ENCODE results near the gene OPCML. TPM values are rescaled to one million over a fixed set of nuclear protein-coding genes. Genes with fewer than 3 reads are reported as not detected.

The OPCML gene
- total RNA-seq, 1 experiment from 2014 or later = not detected

DNA sequence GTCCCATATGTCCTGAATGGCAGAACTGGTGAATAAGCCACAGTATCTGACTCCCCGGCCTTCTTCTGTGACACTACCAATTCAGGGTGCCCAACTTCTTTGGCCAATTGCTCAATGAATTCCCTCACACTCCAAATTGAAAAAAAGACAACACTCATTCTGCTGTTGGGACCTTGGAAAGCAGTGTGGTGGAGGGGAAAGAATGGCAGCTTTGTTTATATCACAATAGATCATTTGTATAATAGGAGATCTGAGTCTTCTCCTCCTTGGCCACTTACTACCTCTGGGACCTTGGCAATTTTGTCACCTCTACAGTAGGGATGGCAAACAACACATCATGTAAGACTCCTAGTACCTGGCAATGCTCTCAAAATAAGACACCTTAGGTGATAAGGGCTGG lies 64.6 kb downstream of the OPCML start:
- no peak for ATAC-seq
- Histone ChIP-seq H3K79me2 (ENCODE audit: low read length) (no peaks in the 10 kb centered on the region), H2AFZ (ENCODE audit: low read length) (no peak overlapping the region), H3K27me3 (ENCODE audit: low read length) (no peaks in the 10 kb centered on the region), H3K9me2 (replicated peaks; ENCODE audit: low read length) (no peaks in the 10 kb centered on the region), H3K36me3 (ENCODE audit: low read depth, low read length) (no peaks in the 10 kb centered on the region), H3F3A (ENCODE audit: low read length, unreplicated experiment) (no peaks in the 10 kb centered on the region), H4K20me1 (ENCODE audit: low read length) (no peaks in the 10 kb centered on the region), H3K4me1 (ENCODE audit: insufficient read depth, low read length) (no peaks in the 10 kb centered on the region), H3K27ac (ENCODE audit: low read length) (no peak overlapping the region), H3K4me3 (ENCODE audit: low read length) (no peak overlapping the region), H3K4me2 (ENCODE audit: low read length) (no peak overlapping the region), H3K9ac (ENCODE audit: low read length) (no peak overlapping the region), H3K9me3 (ENCODE audit: low read length) (peaks cover 51% of the 10 kb centered on the region)
- TF ChIP-seq EZH2 (IDR thresholded peaks at IDR 0.05; ENCODE audit: low read length, unreplicated experiment) (no peak), EZH2phosphoT487 (IDR thresholded peaks at IDR 0.05; ENCODE audit: borderline replicate concordance, low read length) (no peak)
- TF ChIP-seq, protein P1, sequence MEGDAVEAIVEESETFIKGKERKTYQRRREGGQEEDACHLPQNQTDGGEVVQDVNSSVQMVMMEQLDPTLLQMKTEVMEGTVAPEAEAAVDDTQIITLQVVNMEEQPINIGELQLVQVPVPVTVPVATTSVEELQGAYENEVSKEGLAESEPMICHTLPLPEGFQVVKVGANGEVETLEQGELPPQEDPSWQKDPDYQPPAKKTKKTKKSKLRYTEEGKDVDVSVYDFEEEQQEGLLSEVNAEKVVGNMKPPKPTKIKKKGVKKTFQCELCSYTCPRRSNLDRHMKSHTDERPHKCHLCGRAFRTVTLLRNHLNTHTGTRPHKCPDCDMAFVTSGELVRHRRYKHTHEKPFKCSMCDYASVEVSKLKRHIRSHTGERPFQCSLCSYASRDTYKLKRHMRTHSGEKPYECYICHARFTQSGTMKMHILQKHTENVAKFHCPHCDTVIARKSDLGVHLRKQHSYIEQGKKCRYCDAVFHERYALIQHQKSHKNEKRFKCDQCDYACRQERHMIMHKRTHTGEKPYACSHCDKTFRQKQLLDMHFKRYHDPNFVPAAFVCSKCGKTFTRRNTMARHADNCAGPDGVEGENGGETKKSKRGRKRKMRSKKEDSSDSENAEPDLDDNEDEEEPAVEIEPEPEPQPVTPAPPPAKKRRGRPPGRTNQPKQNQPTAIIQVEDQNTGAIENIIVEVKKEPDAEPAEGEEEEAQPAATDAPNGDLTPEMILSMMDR (conservative IDR thresholded peaks at IDR 0.05; ENCODE audit: low read depth, low read length) = no peak
- intact Hi-C loops (cut with micrococcal nuclease) = no loop called here
- no peak for DNase-seq
- BruUV-seq (replicated peaks) = no TSS peak
- ChIA-PET CTCF (no interaction called here), POLR2A (ENCODE audit: unreplicated experiment) (no interaction called here)

DNA sequence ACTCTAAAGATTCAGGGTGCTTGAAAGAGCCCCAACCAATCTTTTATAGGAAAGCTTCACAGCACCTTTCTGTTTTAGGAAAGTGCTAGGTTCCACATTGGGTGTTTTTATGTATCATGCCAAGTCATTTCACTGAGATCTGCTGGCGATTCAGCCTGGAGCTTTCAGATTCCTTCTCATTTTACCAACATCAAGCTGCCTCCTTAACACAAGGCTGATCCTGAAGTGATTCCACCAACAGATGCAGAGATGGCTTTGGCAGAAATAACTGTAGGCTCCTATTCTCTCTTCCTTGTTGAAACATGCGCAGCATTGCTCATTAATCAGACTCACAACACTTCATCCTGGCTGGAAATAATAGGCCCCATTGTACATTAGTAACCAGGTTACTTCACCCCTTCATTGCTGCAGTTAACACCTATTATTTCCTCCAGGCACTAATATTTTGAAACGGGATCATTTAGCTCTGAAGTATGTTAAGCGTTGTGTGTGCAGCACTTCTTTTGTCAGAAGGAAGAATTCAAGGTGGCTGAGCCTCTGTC lies 89.0 kb downstream of the OPCML start:
- Histone ChIP-seq H3K4me1 (ENCODE audit: insufficient read depth, low read length) (no peaks in the 10 kb centered on the region), H3K4me2 (ENCODE audit: low read length) (no peak overlapping the region), H3K36me3 (ENCODE audit: low read depth, low read length) (no peaks in the 10 kb centered on the region), H3F3A (ENCODE audit: low read length, unreplicated experiment) (no peaks in the 10 kb centered on the region), H4K20me1 (ENCODE audit: low read length) (no peaks in the 10 kb centered on the region), H3K79me2 (ENCODE audit: low read length) (no peaks in the 10 kb centered on the region), H2AFZ (ENCODE audit: low read length) (no peak overlapping the region), H3K27ac (ENCODE audit: low read length) (no peak overlapping the region), H3K4me3 (ENCODE audit: low read length) (no peak overlapping the region), H3K9me3 (ENCODE audit: low read length) (peaks cover 31% of the 10 kb centered on the region), H3K27me3 (ENCODE audit: low read length) (no peaks in the 10 kb centered on the region), H3K9me2 (replicated peaks; ENCODE audit: low read length) (no peaks in the 10 kb centered on the region), H3K9ac (ENCODE audit: low read length) (no peak overlapping the region)
- TF ChIP-seq, protein P1 (conservative IDR thresholded peaks at IDR 0.05; ENCODE audit: low read depth, low read length) = no peak
- no peak for TF ChIP-seq EZH2 (IDR thresholded peaks at IDR 0.05; ENCODE audit: low read length, unreplicated experiment)
- intact Hi-C loops (cut with micrococcal nuclease) = no loop called here
- no peak for ATAC-seq
- BruUV-seq (replicated peaks) = no TSS peak
- ChIA-PET POLR2A (ENCODE audit: unreplicated experiment) (no interaction called here), CTCF (no interaction called here)
- no peak for DNase-seq

DNA sequence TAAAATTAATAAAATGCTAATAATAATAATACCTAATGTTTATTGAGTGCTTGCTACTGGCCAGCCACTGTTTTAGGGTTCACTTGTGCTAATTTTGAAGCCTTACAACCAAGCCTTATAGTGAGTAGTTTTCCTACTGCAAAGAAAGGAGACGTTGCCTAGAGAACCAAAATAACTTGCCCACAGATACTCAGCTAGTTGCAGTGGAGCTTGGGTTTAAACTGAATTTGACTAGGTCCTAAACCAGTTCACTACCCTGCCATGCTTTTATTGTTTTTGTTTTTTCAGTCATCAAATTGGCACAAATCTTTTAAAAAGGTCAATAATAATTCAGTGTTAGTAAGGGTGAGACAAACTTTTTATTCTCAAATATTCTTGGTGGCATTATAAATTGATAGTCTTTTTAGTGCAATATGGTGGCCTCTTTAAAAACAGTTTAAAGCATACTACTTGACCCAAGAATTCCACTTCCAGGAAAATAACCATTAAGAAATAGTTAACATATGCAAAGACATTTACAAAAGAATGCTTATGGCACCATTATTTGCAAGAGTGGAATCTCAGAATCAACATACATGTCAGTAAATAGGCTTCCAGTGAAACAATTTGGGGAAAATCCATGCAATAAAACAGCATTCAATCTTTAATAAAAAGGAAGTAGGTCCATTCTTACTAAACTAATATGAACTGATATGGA lies 90.2 kb downstream of the OPCML start:
- ChIA-PET POLR2A (ENCODE audit: unreplicated experiment) (no interaction called here), CTCF (no interaction called here)
- H3K27me3 ChIP-seq (ENCODE audit: low read length) = peaks cover 2% of the 10 kb centered on the region; the same call in 1 of the 2 replicates
- DNase-seq (no peak), ATAC-seq (no peak)
- H3K4me3 ChIP-seq (ENCODE audit: low read length) = no peak overlapping the region
- no peak overlapping the region for H3K27ac ChIP-seq (ENCODE audit: low read length)
- no peak overlapping the region for H3K9ac ChIP-seq (ENCODE audit: low read length)
- H2AFZ ChIP-seq (ENCODE audit: low read length) = no peak overlapping the region
- H3F3A ChIP-seq (ENCODE audit: low read length, unreplicated experiment) = no peaks in the 10 kb centered on the region
- TF ChIP-seq EZH2 (IDR thresholded peaks at IDR 0.05; ENCODE audit: low read length, unreplicated experiment) = no peak
- TF ChIP-seq EZH2phosphoT487 (IDR thresholded peaks at IDR 0.05; ENCODE audit: borderline replicate concordance, low read length) = no peak
- TF ChIP-seq, protein P1 (conservative IDR thresholded peaks at IDR 0.05; ENCODE audit: low read depth, low read length) = no peak
- H3K4me2 ChIP-seq (ENCODE audit: low read length) = no peak overlapping the region
- no peaks in the 10 kb centered on the region for H3K79me2 ChIP-seq (ENCODE audit: low read length)
- intact Hi-C loops (cut with micrococcal nuclease) = no loop called here
- no peaks in the 10 kb centered on the region for H3K9me2 ChIP-seq (replicated peaks; ENCODE audit: low read length)
- no peaks in the 10 kb centered on the region for H4K20me1 ChIP-seq (ENCODE audit: low read length)
- no peaks in the 10 kb centered on the region for H3K36me3 ChIP-seq (ENCODE audit: low read depth, low read length)
- H3K9me3 ChIP-seq (ENCODE audit: low read length) = peaks cover 31% of the 10 kb centered on the region
- no peaks in the 10 kb centered on the region for H3K4me1 ChIP-seq (ENCODE audit: insufficient read depth, low read length)
- no TSS peak for BruUV-seq (replicated peaks)

All from PC-3 (cell line).